K562 (cell line): ENCODE data around the gene ACYP2. TPM values are rescaled to one million over a fixed set of nuclear protein-coding genes. Genes with fewer than 3 reads are reported as not detected.
A peak's percentile ranks its signal among the peaks of the same experiment; 100 is the strongest.

ENCODE experiments used
- ATAC-seq: fragments of 200-7000 bp; cut with Tn5 transposase; 3 replicates; pipeline ENCODE4 v1.9.1; 2020; ENCODE audit warnings: moderate library complexity
- BruUV-seq: library from RNA; stranded (reverse); fragments of 400-500 nt; replicated peaks from 2 replicates; lab custom pipeline; 2021; lab: Mats Ljungman, UMichigan
- CTCF ChIA-PET: fragments of 300-600 bp; formaldehyde crosslinking; extraction: SDS; loops from one replicate; lab custom pipeline; 2021; ENCODE audit warnings: low intra/inter-chr PET ratio; lab: Yijun Ruan, JAX
- POLR2A ChIA-PET: fragments of 300-600, 350-650 bp; sonication (Branson Sonifier 250); formaldehyde crosslinking; extraction: SDS; loops from one replicate; lab custom pipeline; 2021; ENCODE audit warnings: antibody characterized with exemption, inconsistent platforms; lab: Yijun Ruan, JAX
- DNase-seq, 4 experiments: peaks; one replicate each; pipeline versions ENCODE4 v3.0.0 to v3.0.0-alpha.2; 2011 to 2018; ENCODE audit warnings: low spot score in 3 of 4, mixed read lengths in 3 of 4; ENCODE audit errors: extremely low read depth in 1 of 4
- FAIRE-seq: peaks from 2 replicates; lab custom pipeline; 2011; peaks lifted over from hg19 to GRCh38; lab: Jason Lieb, UNC
- H2AFZ ChIP-seq: 2 replicates; pipeline ENCODE4 v1.6.0; 2011; ENCODE audit warnings: low read depth, low read length, control low read depth, inconsistent platforms
- H3K27ac ChIP-seq: fragments of 200-600 bp; 3 replicates; pipeline ENCODE4 v1.8.0; 2011; ENCODE audit warnings: low read depth, mild to moderate bottlenecking, control low read depth, inconsistent platforms, low read length, moderate library complexity, mixed read lengths; ENCODE audit errors: extremely low read depth
- H3K27me3 ChIP-seq, 2 experiments: fragments of 300-600 bp in 1 of 2; 2 replicates in 1 of 2; 3 replicates in 1 of 2; pipeline versions ENCODE4 v1.6.0 to v1.8.0; 2011; ENCODE audit warnings: inconsistent platforms in 2 of 2, low read length in 2 of 2, mild to moderate bottlenecking in 1 of 2, mixed read lengths in 1 of 2, moderate library complexity in 1 of 2; ENCODE audit not compliant: control insufficient read depth in 2 of 2, insufficient read depth in 2 of 2
- H3K36me3 ChIP-seq: fragments of 300-600 bp; 3 replicates; pipeline ENCODE4 v1.8.0; 2011; ENCODE audit warnings: mild to moderate bottlenecking, low read length, inconsistent platforms; ENCODE audit not compliant: control insufficient read depth, insufficient read depth
- H3K4me1 ChIP-seq, 2 experiments: fragments of 200-600 bp in 1 of 2; replicated peaks in 1 of 2; 2 replicates in 1 of 2; 3 replicates in 1 of 2; pipeline versions ENCODE4 v1.5.1 to v1.8.0; 2011; ENCODE audit warnings: inconsistent platforms in 2 of 2, low read length in 2 of 2, mild to moderate bottlenecking in 1 of 2, mixed read lengths in 1 of 2, moderate library complexity in 1 of 2; ENCODE audit not compliant: control insufficient read depth in 2 of 2, insufficient read depth in 2 of 2
- H3K4me2 ChIP-seq: 2 replicates; pipeline ENCODE4 v1.6.1; 2011; ENCODE audit warnings: low read length, control low read depth, inconsistent platforms, mixed read lengths; ENCODE audit not compliant: insufficient read depth
- H3K4me3 ChIP-seq: fragments of 200-600 bp; sonication (generic), shearing (Covaris generic); 2 replicates; pipeline ENCODE4 v1.5.1; 2016; ENCODE audit warnings: control low read depth, inconsistent platforms
- H3K79me2 ChIP-seq: fragments of 200-600 bp; 3 replicates; pipeline ENCODE4 v1.8.0; 2011; ENCODE audit warnings: low read length, inconsistent platforms; ENCODE audit not compliant: control insufficient read depth, insufficient read depth
- H3K9ac ChIP-seq, 2 experiments: 2 replicates each; pipeline versions ENCODE4 v1.6.0 to v1.6.1; 2011; ENCODE audit warnings: low read depth in 2 of 2, low read length in 2 of 2, control low read depth in 1 of 2, inconsistent platforms in 1 of 2, mild to moderate bottlenecking in 1 of 2, mixed read lengths in 1 of 2; ENCODE audit not compliant: insufficient read depth in 1 of 2
- H3K9me1 ChIP-seq: one replicate; pipeline ENCODE4 v1.6.0; 2011; ENCODE audit warnings: inconsistent platforms, mild to moderate bottlenecking, low read length, moderate library complexity; ENCODE audit not compliant: control insufficient read depth, insufficient read depth
- H3K9me3 ChIP-seq: replicated peaks from 2 replicates; pipeline ENCODE4 v1.5.1; 2011; ENCODE audit warnings: low read depth, low read length, inconsistent platforms; ENCODE audit not compliant: control insufficient read depth, insufficient read depth
- H4K20me1 ChIP-seq: replicated peaks from 2 replicates; pipeline ENCODE4 v1.6.1; 2011; ENCODE audit warnings: low read length, inconsistent platforms, mixed read lengths; ENCODE audit not compliant: control insufficient read depth, insufficient read depth
- LEF1 ChIP-seq: fragments of 450-650 bp; IDR thresholded peaks from 2 replicates; pipeline ENCODE4 v1.6.1; 2016; ENCODE audit warnings: mild to moderate bottlenecking
- MED1 ChIP-seq: sonication (generic); formaldehyde crosslinking; IDR thresholded peaks from 2 replicates; pipeline ENCODE4 v1.8.1; 2023; ENCODE audit warnings: missing genetic modification reagents, borderline replicate concordance
- MYC ChIP-seq, 2 experiments: fragments of 250-450 bp in 1 of 2; sonication (Bioruptor Pico) in 1 of 2; IDR thresholded peaks; 2 replicates each; pipeline versions ENCODE4 v1.5.1 to v1.6.1; 2012 to 2021; ENCODE audit warnings: low read depth in 2 of 2, borderline replicate concordance in 1 of 2, improper control_type of control experiment in 1 of 2, low read length in 1 of 2, mild to moderate bottlenecking in 1 of 2, moderate library complexity in 1 of 2
- PHF20 ChIP-seq: fragments of 450-650 bp; IDR thresholded peaks from 2 replicates; pipeline ENCODE4 v1.6.1; 2018; ENCODE audit not compliant: partially characterized antibody
- PRMT5 ChIP-seq: sonication (generic); formaldehyde crosslinking; IDR thresholded peaks from 2 replicates; pipeline ENCODE4 v1.5.0; 2020; ENCODE audit warnings: missing genetic modification reagents
- THRAP3 ChIP-seq: fragments of 450-650 bp; IDR thresholded peaks from 2 replicates; pipeline ENCODE4 v1.6.1; 2016; ENCODE audit warnings: mild to moderate bottlenecking, inconsistent platforms, borderline replicate concordance
- ZNF354B ChIP-seq: fragments of 250-450 bp; sonication (Bioruptor Pico); IDR thresholded peaks from 2 replicates; pipeline ENCODE4 v1.4.0; 2020
- WGBS: fragments of 100-300 bp; shearing (Covaris generic); methylation state at CpG from one replicate; pipeline ENCODE4 v1.1.6; 2016; ENCODE audit warnings: low coverage, mixed read lengths; ENCODE audit not compliant: insufficient coverage; ENCODE audit errors: missing lambda C conversion rate; 5-methylcytosine and 5-hydroxymethylcytosine counted together
- in situ Hi-C: fragments of 300-500 bp; cut with MboI; formaldehyde crosslinking; loops from 4 replicates; pipeline ENCODE4 v1.15.0; 2018; ENCODE audit warnings: inconsistent platforms, mixed read lengths
- intact Hi-C: fragments of 100-400 bp; cut with micrococcal nuclease; formaldehyde crosslinking; loops from 2 replicates; pipeline ENCODE4 v1.14.2; 2022
- polyA plus RNA-seq, 8 experiments: library from polyadenylated mRNA; depleted of rRNA in 4 of 8; stranded (reverse) in 5 of 8; unstranded in 3 of 8; fragments of >200 nt; fragmentation: Nextera tagmentation in 2 of 8; fragmentation: Illumina TruSeq in 1 of 8; extraction: Ambion mirVana in 2 of 8; extraction: Trizol in 1 of 8; gene quantifications; 2 replicates each; pipeline versions ENCODE4 v1.2.1 to v1.2.3, GENCODE V29; 2011 to 2014; ENCODE audit warnings: inconsistent platforms in 1 of 8, missing spikeins in 1 of 8
- total RNA-seq, 7 experiments: library from RNA; depleted of rRNA in 6 of 7; stranded (reverse); fragments of >200 nt in 6 of 7; fragmentation: Illumina TruSeq in 2 of 7; extraction: Trizol in 2 of 7; gene quantifications; 2 replicates each; pipeline versions ENCODE4 v1.2.1 to v1.2.3, GENCODE V29; 2011 to 2021; ENCODE audit warnings: low replicate concordance in 1 of 7
- TF ChIP-seq, protein P1 (sequence below): fragments of 450-650 bp; IDR thresholded peaks from 2 replicates; pipeline ENCODE4 v1.6.1; 2017; ENCODE audit warnings: antibody characterized with exemption
- TF ChIP-seq, protein P2 (sequence below), 2 experiments: IDR thresholded peaks; 2 replicates each; pipeline ENCODE4 v1.6.1; 2011; ENCODE audit warnings: borderline replicate concordance in 1 of 2, control low read depth in 1 of 2, low read depth in 1 of 2, low read length in 1 of 2, mild to moderate bottlenecking in 1 of 2, mixed read lengths in 1 of 2, moderate library complexity in 1 of 2; ENCODE audit not compliant: insufficient read depth in 1 of 2, insufficient read length in 1 of 2, poor library complexity in 1 of 2, severe bottlenecking in 1 of 2; ENCODE audit errors: extremely low read depth in 1 of 2
- TF ChIP-seq, protein P3 (sequence below): sonication (generic); formaldehyde crosslinking; IDR thresholded peaks from 2 replicates; pipeline ENCODE4 v1.9.0; 2022; ENCODE audit warnings: mild to moderate bottlenecking, missing genetic modification reagents
- TF ChIP-seq, protein P4 (sequence below): fragments of 450-650 bp; IDR thresholded peaks from 2 replicates; pipeline ENCODE4 v1.6.1; 2016

The ACYP2 gene
- total and polyA plus RNA-seq, 9 of the 15 experiments (the other 6 are each of a cell fraction or from before 2014, with no cell fraction given), result 1.0 to 4.1 (median 2.0) TPM

DNA sequence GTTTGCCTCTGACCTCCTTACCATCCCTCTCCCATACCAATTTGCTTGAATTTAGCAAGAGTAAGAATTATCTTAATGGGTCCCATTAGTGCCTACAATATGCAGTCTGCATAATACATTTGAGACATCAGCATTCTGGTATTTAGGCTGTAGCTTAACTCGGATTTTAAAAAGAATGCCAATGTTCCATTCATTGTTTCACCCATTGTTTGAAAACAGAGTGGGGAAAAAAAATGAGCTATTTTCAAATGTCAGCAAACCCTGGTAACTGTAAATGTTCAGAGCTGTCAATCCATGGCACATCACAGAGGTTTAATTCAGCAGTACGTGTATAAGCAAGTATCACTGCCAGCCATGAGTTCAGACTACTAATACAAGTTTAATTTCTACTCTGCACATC, 202.6 kb downstream of the ACYP2 start (continued):
- TF ChIP-seq, protein P1, sequence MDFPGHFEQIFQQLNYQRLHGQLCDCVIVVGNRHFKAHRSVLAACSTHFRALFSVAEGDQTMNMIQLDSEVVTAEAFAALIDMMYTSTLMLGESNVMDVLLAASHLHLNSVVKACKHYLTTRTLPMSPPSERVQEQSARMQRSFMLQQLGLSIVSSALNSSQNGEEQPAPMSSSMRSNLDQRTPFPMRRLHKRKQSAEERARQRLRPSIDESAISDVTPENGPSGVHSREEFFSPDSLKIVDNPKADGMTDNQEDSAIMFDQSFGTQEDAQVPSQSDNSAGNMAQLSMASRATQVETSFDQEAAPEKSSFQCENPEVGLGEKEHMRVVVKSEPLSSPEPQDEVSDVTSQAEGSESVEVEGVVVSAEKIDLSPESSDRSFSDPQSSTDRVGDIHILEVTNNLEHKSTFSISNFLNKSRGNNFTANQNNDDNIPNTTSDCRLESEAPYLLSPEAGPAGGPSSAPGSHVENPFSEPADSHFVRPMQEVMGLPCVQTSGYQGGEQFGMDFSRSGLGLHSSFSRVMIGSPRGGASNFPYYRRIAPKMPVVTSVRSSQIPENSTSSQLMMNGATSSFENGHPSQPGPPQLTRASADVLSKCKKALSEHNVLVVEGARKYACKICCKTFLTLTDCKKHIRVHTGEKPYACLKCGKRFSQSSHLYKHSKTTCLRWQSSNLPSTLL, result no peak
- TF ChIP-seq ZNF354B (CRISPR knock-in tag), result no peak
- no peak for TF ChIP-seq LEF1
- TF ChIP-seq MED1 (CRISPR knock-in tag), result no peak
- no peak for TF ChIP-seq PHF20

DNA sequence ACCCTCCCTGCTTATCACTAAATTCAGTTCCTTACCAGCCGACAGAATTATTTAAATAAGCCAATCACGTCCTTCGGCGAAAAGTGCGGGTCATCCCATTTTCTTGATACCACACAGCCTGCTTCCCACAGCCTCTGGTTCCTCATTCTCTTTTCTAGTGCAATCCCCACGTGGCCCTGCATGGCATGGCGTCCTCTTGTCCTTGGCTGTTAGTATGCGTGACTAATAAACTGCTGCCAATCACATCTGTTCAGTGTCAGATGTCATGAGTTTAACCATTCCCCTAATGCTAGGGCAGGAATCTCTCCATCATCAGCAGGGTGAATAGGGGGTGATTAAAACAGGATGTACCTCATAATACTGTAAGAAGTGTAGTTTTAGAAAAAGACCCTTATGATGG, 203.4 kb downstream of the ACYP2 start:
- Histone ChIP-seq H3K27me3 (no peaks in the 10 kb centered on the region), H3K79me2 (no peaks in the 10 kb centered on the region), H3K9ac (no peak overlapping the region), H3K9me3 (no peaks in the 10 kb centered on the region), H3K4me2 (no peak overlapping the region), H3K36me3 (no peaks in the 10 kb centered on the region), H3K4me1 (no peaks in the 10 kb centered on the region), H3K9me1 (no peaks in the 10 kb centered on the region), H4K20me1 (no peaks in the 10 kb centered on the region), H2AFZ (no peak overlapping the region), H3K27ac (no peak overlapping the region), H3K4me3 (no peak overlapping the region)
- FAIRE-seq (no peak), DNase-seq (no peak), ATAC-seq (no peak)
- 2% methylated on average over 8 of the region's 8 CpGs for WGBS
- CTCF ChIA-PET, result no interaction called here
- no TSS peak for BruUV-seq
- POLR2A ChIA-PET, result no interaction called here
- TF ChIP-seq MYC (IDR thresholded peaks at IDR 0.05; ENCODE audit: low read depth, low read length) (0 out of 2 replicates have a peak, but pooled peaks have one; percentile 23), MYC (CRISPR knock-in tag; IDR thresholded peaks at IDR 0.05; ENCODE audit: borderline replicate concordance, low read depth) (no peak), THRAP3 (no peak), PRMT5 (CRISPR knock-in tag) (no peak)
- TF ChIP-seq, protein P2, sequence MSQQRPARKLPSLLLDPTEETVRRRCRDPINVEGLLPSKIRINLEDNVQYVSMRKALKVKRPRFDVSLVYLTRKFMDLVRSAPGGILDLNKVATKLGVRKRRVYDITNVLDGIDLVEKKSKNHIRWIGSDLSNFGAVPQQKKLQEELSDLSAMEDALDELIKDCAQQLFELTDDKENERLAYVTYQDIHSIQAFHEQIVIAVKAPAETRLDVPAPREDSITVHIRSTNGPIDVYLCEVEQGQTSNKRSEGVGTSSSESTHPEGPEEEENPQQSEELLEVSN (IDR thresholded peaks at IDR 0.05; ENCODE audit: borderline replicate concordance in 1 of 2, extremely low read depth in 1 of 2, insufficient read depth in 1 of 2, insufficient read length in 1 of 2, low read depth in 1 of 2, low read length in 1 of 2, poor library complexity in 1 of 2, severe bottlenecking in 1 of 2), result peak in 1 of 2 experiments; percentile 13
- TF ChIP-seq, protein P3, sequence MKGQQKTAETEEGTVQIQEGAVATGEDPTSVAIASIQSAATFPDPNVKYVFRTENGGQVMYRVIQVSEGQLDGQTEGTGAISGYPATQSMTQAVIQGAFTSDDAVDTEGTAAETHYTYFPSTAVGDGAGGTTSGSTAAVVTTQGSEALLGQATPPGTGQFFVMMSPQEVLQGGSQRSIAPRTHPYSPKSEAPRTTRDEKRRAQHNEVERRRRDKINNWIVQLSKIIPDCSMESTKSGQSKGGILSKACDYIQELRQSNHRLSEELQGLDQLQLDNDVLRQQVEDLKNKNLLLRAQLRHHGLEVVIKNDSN (CRISPR knock-in tag), result peak; percentile 21; the same call in 1 of the 2 replicates
- TF ChIP-seq, protein P4, sequence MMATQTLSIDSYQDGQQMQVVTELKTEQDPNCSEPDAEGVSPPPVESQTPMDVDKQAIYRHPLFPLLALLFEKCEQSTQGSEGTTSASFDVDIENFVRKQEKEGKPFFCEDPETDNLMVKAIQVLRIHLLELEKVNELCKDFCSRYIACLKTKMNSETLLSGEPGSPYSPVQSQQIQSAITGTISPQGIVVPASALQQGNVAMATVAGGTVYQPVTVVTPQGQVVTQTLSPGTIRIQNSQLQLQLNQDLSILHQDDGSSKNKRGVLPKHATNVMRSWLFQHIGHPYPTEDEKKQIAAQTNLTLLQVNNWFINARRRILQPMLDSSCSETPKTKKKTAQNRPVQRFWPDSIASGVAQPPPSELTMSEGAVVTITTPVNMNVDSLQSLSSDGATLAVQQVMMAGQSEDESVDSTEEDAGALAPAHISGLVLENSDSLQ, result peak; percentile 38; the same call in 1 of the 2 replicates
- in situ Hi-C loops (no loop called here), intact Hi-C loops (no loop called here)
